Measurements from ENCODE around the gene FAP. TPM values are rescaled to one million over a fixed set of nuclear protein-coding genes. Genes with fewer than 3 reads are reported as not detected.
A peak's percentile ranks its signal among the peaks of the same experiment; 100 is the strongest.

Gene FAP
- total RNA-seq, 1 experiment from 2014 or later: not detected

GRCh38 chr2:162245061-162245460, 1.8 kb upstream of the FAP start:
- Histone ChIP-seq H3K9me3 (ENCODE audit: insufficient read depth, low read depth) (no peaks in the 10 kb centered on the region), H3K27me3 (ENCODE audit: insufficient read depth, low read depth) (no peaks in the 10 kb centered on the region), H3K4me1 (replicated peaks; ENCODE audit: insufficient read depth) (peaks cover 29% of the 10 kb centered on the region), H4K20me1 (ENCODE audit: insufficient read depth) (no peaks in the 10 kb centered on the region), H3F3A (ENCODE audit: insufficient read depth, low read depth) (peaks cover 23% of the 10 kb centered on the region), H3K27ac (peak overlapping the region; percentile 89), H3K36me3 (ENCODE audit: low read depth) (no peaks in the 10 kb centered on the region), H3K4me2 (peak overlapping the region; percentile 62), H2AFZ (no peak overlapping the region), H3K9me2 (ENCODE audit: insufficient read depth) (no peaks in the 10 kb centered on the region), H3K79me2 (ENCODE audit: low read depth) (no peaks in the 10 kb centered on the region), H3K4me3 (no peak overlapping the region)
- POLR2A ChIA-PET (ENCODE audit: unreplicated experiment): no interaction called here
- TSS peak; percentile 85 for BruUV-seq (replicated peaks)
- no peak for DNase-seq
- TF ChIP-seq EZH2 (IDR thresholded peaks at IDR 0.05; ENCODE audit: low read depth) (no peak), CTCF (conservative IDR thresholded peaks at IDR 0.05) (no peak)
- intact Hi-C loops (cut with micrococcal nuclease; ENCODE audit: unreplicated experiment): no loop called here
- CTCF ChIA-PET: no interaction called here

DNA sequence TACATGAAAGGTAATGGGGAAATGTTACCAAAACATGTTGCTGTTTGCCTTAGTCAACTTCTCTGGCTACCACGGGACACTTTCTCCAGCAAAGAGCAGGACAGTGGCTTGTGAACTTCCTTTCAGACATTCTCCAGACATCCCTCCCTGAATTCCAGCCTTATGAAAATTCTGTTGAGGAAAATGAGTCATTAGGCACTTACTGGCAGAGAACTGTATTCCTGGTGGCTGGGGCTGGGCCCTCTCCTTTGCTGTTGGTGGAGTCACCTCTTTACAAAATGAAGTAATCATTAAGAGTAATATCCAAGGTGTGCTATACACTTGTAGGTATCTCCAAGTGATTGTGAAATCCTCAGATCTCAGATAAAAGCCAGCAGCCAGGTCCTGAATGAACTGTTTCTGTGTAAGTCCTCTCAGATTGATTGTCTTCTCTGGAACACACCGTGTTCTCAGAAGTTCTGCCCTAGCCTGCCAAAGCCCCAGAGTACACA, 1.3 kb upstream of the FAP start:
- H3K9me2 ChIP-seq (ENCODE audit: insufficient read depth): no peaks in the 10 kb centered on the region
- ChIA-PET POLR2A (ENCODE audit: unreplicated experiment) (no interaction called here), CTCF (no interaction called here)
- no peaks in the 10 kb centered on the region for H3K27me3 ChIP-seq (ENCODE audit: insufficient read depth, low read depth)
- BruUV-seq (replicated peaks): no TSS peak
- no peaks in the 10 kb centered on the region for H3K9me3 ChIP-seq (ENCODE audit: insufficient read depth, low read depth)
- DNase-seq: peak; percentile 67 to 87
- H3K36me3 ChIP-seq (ENCODE audit: low read depth): no peaks in the 10 kb centered on the region
- peaks cover 23% of the 10 kb centered on the region for H3F3A ChIP-seq (ENCODE audit: insufficient read depth, low read depth)
- intact Hi-C loops (cut with micrococcal nuclease; ENCODE audit: unreplicated experiment): loop anchor here (1.0 kb wide), 1 partner anchor 23 kb away; no protein-coding TSS in a partner anchor
- H3K27ac ChIP-seq: peak overlapping the region; percentile 89
- TF ChIP-seq CTCF (conservative IDR thresholded peaks at IDR 0.05): no peak
- TF ChIP-seq EZH2 (IDR thresholded peaks at IDR 0.05; ENCODE audit: low read depth): no peak
- H2AFZ ChIP-seq: no peak overlapping the region
- no peak overlapping the region for H3K4me3 ChIP-seq
- peak overlapping the region; percentile 62 for H3K4me2 ChIP-seq
- no peaks in the 10 kb centered on the region for H4K20me1 ChIP-seq (ENCODE audit: insufficient read depth)
- peaks cover 29% of the 10 kb centered on the region for H3K4me1 ChIP-seq (replicated peaks; ENCODE audit: insufficient read depth)
- no peaks in the 10 kb centered on the region for H3K79me2 ChIP-seq (ENCODE audit: low read depth)

DNA sequence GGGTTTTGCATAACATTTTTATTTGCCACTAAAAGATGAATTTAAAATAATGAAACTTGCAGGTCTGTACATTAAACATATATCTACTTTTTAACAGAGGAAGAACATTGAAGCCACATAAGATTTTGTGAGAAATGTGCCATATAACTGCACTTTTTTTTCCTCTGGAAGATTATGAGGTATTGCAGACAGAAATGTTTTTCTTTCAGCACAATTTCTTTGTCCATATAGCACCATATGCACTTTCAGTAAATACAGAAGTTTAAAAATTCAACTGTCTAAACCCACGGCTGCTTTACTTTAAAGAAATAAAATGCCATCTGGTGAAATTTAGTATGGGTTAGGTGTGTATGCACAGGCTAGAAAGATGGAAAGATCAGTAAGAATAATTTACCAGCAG, 470 bp upstream of the FAP start:
- no peaks in the 10 kb centered on the region for H3K79me2 ChIP-seq (ENCODE audit: low read depth)
- no peaks in the 10 kb centered on the region for H3K27me3 ChIP-seq (ENCODE audit: insufficient read depth, low read depth)
- H3K36me3 ChIP-seq (ENCODE audit: low read depth): no peaks in the 10 kb centered on the region
- no peak overlapping the region for H2AFZ ChIP-seq
- CTCF ChIA-PET: no interaction called here
- H3K9me3 ChIP-seq (ENCODE audit: insufficient read depth, low read depth): no peaks in the 10 kb centered on the region
- peak overlapping the region; percentile 89 for H3K27ac ChIP-seq
- no TSS peak for BruUV-seq (replicated peaks)
- no peak overlapping the region for H3K4me2 ChIP-seq
- no peak overlapping the region for H3K4me3 ChIP-seq
- H3K4me1 ChIP-seq (replicated peaks; ENCODE audit: insufficient read depth): peaks cover 29% of the 10 kb centered on the region
- TF ChIP-seq EZH2 (IDR thresholded peaks at IDR 0.05; ENCODE audit: low read depth): no peak
- intact Hi-C loops (cut with micrococcal nuclease; ENCODE audit: unreplicated experiment): loop anchor here (1.0 kb wide), 1 partner anchor 22 kb away; no protein-coding TSS in a partner anchor
- peaks cover 23% of the 10 kb centered on the region for H3F3A ChIP-seq (ENCODE audit: insufficient read depth, low read depth)
- H3K9me2 ChIP-seq (ENCODE audit: insufficient read depth): no peaks in the 10 kb centered on the region
- no peaks in the 10 kb centered on the region for H4K20me1 ChIP-seq (ENCODE audit: insufficient read depth)
- DNase-seq: no peak
- POLR2A ChIA-PET (ENCODE audit: unreplicated experiment): no interaction called here

Data from PC-9 (cell line).